Measurements from ENCODE around the gene NTF4. TPM values are rescaled to one million over a fixed set of nuclear protein-coding genes. Genes with fewer than 3 reads are reported as not detected.

NTF4 gene
- total and polyA plus RNA-seq, 2 of the 8 experiments (the other 6 are each of a cell fraction or from before 2014, with no cell fraction given): 3.1 to 6.5 TPM

GRCh38 chr19:49080392-49080791 lies 15.8 kb upstream of the NTF4 start:
- Histone ChIP-seq H3K79me2 (ENCODE audit: control insufficient read depth in 1 of 2, insufficient read depth in 2 of 2, low read length in 2 of 2) (no peaks in the 10 kb centered on the region), H2AFZ (ENCODE audit: low read length) (no peak overlapping the region), H3K4me2 (ENCODE audit: insufficient read depth in 1 of 2, low read depth in 2 of 2, low read length in 2 of 2) (no peak overlapping the region), H2BK12ac (ENCODE audit: low read depth, low read length) (no peak overlapping the region), H4K5ac (ENCODE audit: insufficient read length, low read depth, low read length) (no peak overlapping the region), H2BK15ac (ENCODE audit: low read length) (no peak overlapping the region), H3K18ac (ENCODE audit: extremely low read depth, low read length) (no peak overlapping the region), H3K4ac (replicated peaks; ENCODE audit: insufficient read length, low read depth, low read length) (no peak overlapping the region), H3K36me3 (ENCODE audit: control insufficient read depth in 2 of 4, insufficient read depth in 4 of 4, low read length in 3 of 4) (no peaks in the 10 kb centered on the region), H4K20me1 (replicated peaks in 1 of 2; ENCODE audit: control insufficient read depth in 1 of 2, insufficient read depth in 2 of 2, low read length in 2 of 2) (no peaks in the 10 kb centered on the region), H3K14ac (ENCODE audit: insufficient read length) (no peak overlapping the region), H3K79me1 (ENCODE audit: low read depth, low read length) (no peaks in the 10 kb centered on the region), H2BK120ac (replicated peaks; ENCODE audit: low read depth, low read length) (no peak overlapping the region), H3K9me3 (ENCODE audit: insufficient read depth in 2 of 2, low read depth in 1 of 2, low read length in 1 of 2) (no peaks in the 10 kb centered on the region), H3K27me3 (replicated peaks in 1 of 4; ENCODE audit: control insufficient read depth in 3 of 4, extremely low read depth in 1 of 4, insufficient read depth in 3 of 4, low read length in 3 of 4) (peaks cover 0 to 3% (median 0%) of the 10 kb centered on the region in 4 experiments; a peak in 1 of 7 replicates), H3K27ac (ENCODE audit: low read depth, low read length) (no peak overlapping the region), H3K23ac (ENCODE audit: insufficient read length) (no peak overlapping the region), H4K91ac (replicated peaks; ENCODE audit: insufficient read length, low read length) (no peak overlapping the region), H3K9ac (replicated peaks in 1 of 4; ENCODE audit: extremely low read depth in 1 of 4, low read depth in 3 of 4, low read length in 3 of 4) (no peak overlapping the region), H2AK5ac (ENCODE audit: low read depth, low read length) (no peak overlapping the region), H3K4me1 (replicated peaks in 1 of 4; ENCODE audit: control insufficient read depth in 3 of 4, insufficient read depth in 4 of 4, low read length in 3 of 4) (no peaks in the 10 kb centered on the region; a peak in 1 of 7 replicates), H3K4me3 (ENCODE audit: extremely low read depth in 1 of 4, insufficient read depth in 2 of 4, low read depth in 3 of 4, low read length in 4 of 4) (no peak overlapping the region), H2BK20ac (ENCODE audit: low read length) (no peak overlapping the region), H2BK5ac (ENCODE audit: low read depth, low read length) (no peak overlapping the region), H4K8ac (ENCODE audit: extremely low read depth, insufficient read depth, low read length) (no peak overlapping the region), H3K23me2 (ENCODE audit: low read depth, low read length) (peaks cover 3% of the 10 kb centered on the region; the same call in 1 of the 2 replicates), H3K56ac (replicated peaks; ENCODE audit: insufficient read length, low read depth, low read length) (no peak overlapping the region)
- WGBS, 2 experiments (ENCODE audit: extremely low coverage in 1 of 2, insufficient coverage in 1 of 2, insufficient read length in 1 of 2, insufficient replicate concordance in 2 of 2, low coverage in 1 of 2, low lambda C conversion rate in 2 of 2, missing lambda C conversion rate in 1 of 2): 76% methylated on average over 4 of the region's 4 CpGs; no CpG with 5 or more reads in 1 of the 2 experiments
- ChIA-PET CTCF (ENCODE audit: partially characterized antibody) (interaction anchor here (0.9 to 2.2 kb wide), 2 partner anchors 80 to 118 kb away, joined by 4 to 6 read pairs; no protein-coding TSS in a partner anchor), POLR2A (ENCODE audit: partially characterized antibody) (interaction anchor here (0.6 kb wide), 1 partner anchor 79 kb away, joined by 3 read pairs; no protein-coding TSS in a partner anchor)
- DNase-seq (ENCODE audit: low read depth in 1 of 2, low spot score in 2 of 2) (no peak), FAIRE-seq (no peak)
- TF ChIP-seq SAP30 (IDR thresholded peaks at IDR 0.05; ENCODE audit: insufficient read depth, insufficient replicate concordance, low read length) (no peak), BCL11A (IDR thresholded peaks at IDR 0.05; ENCODE audit: low read depth in 2 of 2, low read length in 2 of 2) (no peak), TBP (IDR thresholded peaks at IDR 0.05; ENCODE audit: low read depth, low read length) (no peak), BRCA1 (IDR thresholded peaks at IDR 0.05; ENCODE audit: low read depth, low read length) (no peak), CEBPB (IDR thresholded peaks at IDR 0.05; ENCODE audit: low read depth, low read length) (no peak)

Data from H1 (cell line).